HUES64 (cell line): Measurements from ENCODE around the gene DCDC1.

Experiments
- H3K27ac ChIP-seq: 2 replicates; pipeline ENCODE4 v1.7.0; 2013; ENCODE audit warnings: low read depth, low read length, inconsistent platforms
- H3K27me3 ChIP-seq: 2 replicates; pipeline ENCODE4 v1.6.1; 2013; ENCODE audit warnings: mild to moderate bottlenecking, low read length; ENCODE audit not compliant: insufficient read depth
- H3K36me3 ChIP-seq: 2 replicates; pipeline ENCODE4 v1.6.1; 2013; ENCODE audit warnings: mild to moderate bottlenecking, low read length; ENCODE audit not compliant: insufficient read depth
- H3K4me1 ChIP-seq: 2 replicates; pipeline ENCODE4 v1.6.1; 2013; ENCODE audit warnings: mild to moderate bottlenecking, low read length, moderate library complexity; ENCODE audit not compliant: insufficient read depth
- H3K4me3 ChIP-seq: 2 replicates; pipeline ENCODE4 v1.5.1; 2013; ENCODE audit warnings: mild to moderate bottlenecking, low read length, moderate library complexity
- H3K9ac ChIP-seq: 2 replicates; pipeline ENCODE4 v1.6.1; 2013; ENCODE audit warnings: mild to moderate bottlenecking, low read depth, low read length
- H3K9me3 ChIP-seq: 2 replicates; pipeline ENCODE4 v1.6.1; 2013; ENCODE audit warnings: low read depth, low read length; ENCODE audit not compliant: insufficient read depth
- WGBS: fragments of 150-250, 120-280 bp; methylation state at CpG from one replicate; pipeline ENCODE4 v1.1.7; 2013; ENCODE audit warnings: missing lambda C conversion rate; 5-methylcytosine and 5-hydroxymethylcytosine counted together

Gene DCDC1

GRCh38 chr11:31132531-31133421 is 236.8 kb downstream of the DCDC1 start:
- 94% methylated on average over 6 of the region's 6 CpGs for WGBS

DNA sequence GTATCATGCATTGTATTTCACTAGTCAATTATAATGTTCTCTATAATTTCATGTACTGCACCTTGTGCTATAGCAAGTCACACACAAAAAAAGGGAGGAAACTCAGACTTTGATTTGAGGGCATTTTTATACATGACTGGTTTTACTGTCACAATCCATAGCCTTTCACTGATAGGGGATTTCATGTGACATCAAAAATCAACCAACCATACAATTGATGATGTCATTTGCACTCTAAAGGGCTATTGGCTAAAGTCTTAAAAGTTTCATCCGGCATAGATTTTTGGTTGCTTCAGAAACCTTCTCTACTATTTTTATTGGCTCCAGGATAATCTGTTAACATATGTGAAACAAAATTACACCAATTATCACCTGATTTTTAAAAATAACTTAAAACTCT is 237.8 kb downstream of the DCDC1 start:
- WGBS: 100% methylated on average over 1 of the region's 1 CpG
- Histone ChIP-seq H3K9ac (no peak overlapping the region), H3K4me3 (no peak overlapping the region), H3K27ac (no peak overlapping the region), H3K27me3 (no peaks in the 10 kb centered on the region), H3K4me1 (no peaks in the 10 kb centered on the region), H3K9me3 (no peaks in the 10 kb centered on the region), H3K36me3 (no peaks in the 10 kb centered on the region)

More at GRCh38 chr11:31132531-31133421, 236.8 kb downstream of the DCDC1 start:
- Histone ChIP-seq H3K36me3 (no peaks in the 10 kb centered on the region), H3K9ac (no peak overlapping the region), H3K27ac (no peak overlapping the region), H3K27me3 (no peaks in the 10 kb centered on the region), H3K4me3 (no peak overlapping the region), H3K9me3 (no peaks in the 10 kb centered on the region), H3K4me1 (no peaks in the 10 kb centered on the region)

DNA sequence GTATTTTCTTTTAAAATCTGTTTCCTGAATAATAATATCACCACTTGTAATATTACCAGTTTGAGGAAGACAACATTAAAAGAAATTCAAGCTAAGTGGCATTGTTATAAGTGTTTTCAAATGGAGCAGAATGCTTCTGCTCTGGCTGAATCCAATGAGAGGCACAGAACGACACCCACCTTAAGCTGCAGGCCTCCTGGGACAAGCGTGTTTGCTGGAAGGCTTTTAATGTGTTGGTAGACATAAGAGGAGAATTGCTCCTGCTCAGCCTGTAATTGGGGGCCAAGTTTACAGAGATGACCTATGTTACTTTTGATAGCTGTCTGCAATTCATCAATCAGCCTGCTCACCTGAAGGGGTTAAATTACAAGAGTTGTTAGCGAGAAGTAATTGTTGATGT is 242.2 kb downstream of the DCDC1 start:
- 78% methylated on average over 3 of the region's 3 CpGs for WGBS

GRCh38 chr11:31120428-31120827 is 249.1 kb downstream of the DCDC1 start:
- Histone ChIP-seq H3K9me3 (peaks cover 9% of the 10 kb centered on the region; the same call in 1 of the 2 replicates), H3K4me3 (no peak overlapping the region), H3K9ac (no peak overlapping the region), H3K27ac (no peak overlapping the region), H3K36me3 (no peaks in the 10 kb centered on the region), H3K4me1 (peaks cover 27% of the 10 kb centered on the region), H3K27me3 (no peaks in the 10 kb centered on the region)
- WGBS: 85% methylated on average over 1 of the region's 1 CpG

More for the DNA sequence above, 242.2 kb downstream of the DCDC1 start:
- Histone ChIP-seq H3K27me3 (no peaks in the 10 kb centered on the region), H3K4me3 (no peak overlapping the region), H3K4me1 (peaks cover 12% of the 10 kb centered on the region; the same call in 1 of the 2 replicates), H3K27ac (no peak overlapping the region), H3K36me3 (no peaks in the 10 kb centered on the region), H3K9ac (no peak overlapping the region), H3K9me3 (peaks cover 10% of the 10 kb centered on the region; the same call in 1 of the 2 replicates)

GRCh38 chr11:31118566-31118965 is 251.0 kb downstream of the DCDC1 start:
- Histone ChIP-seq H3K9me3 (no peaks in the 10 kb centered on the region), H3K36me3 (no peaks in the 10 kb centered on the region), H3K27me3 (no peaks in the 10 kb centered on the region), H3K4me3 (no peak overlapping the region), H3K4me1 (peaks cover 22% of the 10 kb centered on the region), H3K9ac (no peak overlapping the region), H3K27ac (no peak overlapping the region)
- 92% methylated on average over 6 of the region's 6 CpGs for WGBS

GRCh38 chr11:31117038-31117437 is 252.5 kb downstream of the DCDC1 start:
- H3K27me3 ChIP-seq: no peaks in the 10 kb centered on the region
- H3K9ac ChIP-seq: no peak overlapping the region
- no peaks in the 10 kb centered on the region for H3K36me3 ChIP-seq
- WGBS: 83% methylated on average over 2 of the region's 2 CpGs
- no peaks in the 10 kb centered on the region for H3K9me3 ChIP-seq
- H3K27ac ChIP-seq: no peak overlapping the region
- H3K4me1 ChIP-seq: peaks cover 15% of the 10 kb centered on the region; the same call in 1 of the 2 replicates
- no peak overlapping the region for H3K4me3 ChIP-seq

- no peak overlapping the region for H3K27ac ChIP-seq
- H3K27me3 ChIP-seq: no peaks in the 10 kb centered on the region
- 84% methylated on average over 2 of the region's 2 CpGs for WGBS
- H3K9ac ChIP-seq: no peak overlapping the region
- no peak overlapping the region for H3K4me3 ChIP-seq
- no peaks in the 10 kb centered on the region for H3K36me3 ChIP-seq
- H3K9me3 ChIP-seq: no peaks in the 10 kb centered on the region
- H3K4me1 ChIP-seq: peaks cover 10% of the 10 kb centered on the region; the same call in 1 of the 2 replicates
Measured at GRCh38 chr11:31114442-31114841, 255.1 kb downstream of the DCDC1 start.

- H3K4me1 ChIP-seq: peaks cover 4% of the 10 kb centered on the region
- H3K36me3 ChIP-seq: no peaks in the 10 kb centered on the region
- no peak overlapping the region for H3K27ac ChIP-seq
- H3K27me3 ChIP-seq: no peaks in the 10 kb centered on the region
- no peak overlapping the region for H3K9ac ChIP-seq
- H3K9me3 ChIP-seq: no peaks in the 10 kb centered on the region
- no peak overlapping the region for H3K4me3 ChIP-seq
- 87% methylated on average over 4 of the region's 4 CpGs for WGBS
Measured at GRCh38 chr11:31110830-31111229, 258.7 kb downstream of the DCDC1 start.

GRCh38 chr11:31109446-31109845 is 260.1 kb downstream of the DCDC1 start:
- no peak overlapping the region for H3K4me3 ChIP-seq
- peaks cover 4% of the 10 kb centered on the region for H3K4me1 ChIP-seq
- H3K36me3 ChIP-seq: no peaks in the 10 kb centered on the region
- no peaks in the 10 kb centered on the region for H3K9me3 ChIP-seq
- 89% methylated on average over 3 of the region's 3 CpGs for WGBS
- H3K27me3 ChIP-seq: no peaks in the 10 kb centered on the region
- H3K9ac ChIP-seq: no peak overlapping the region
- no peak overlapping the region for H3K27ac ChIP-seq

GRCh38 chr11:31107649-31108048 is 261.9 kb downstream of the DCDC1 start:
- H3K9me3 ChIP-seq: no peaks in the 10 kb centered on the region
- H3K36me3 ChIP-seq: no peaks in the 10 kb centered on the region
- no peak overlapping the region for H3K27ac ChIP-seq
- 62% methylated on average over 2 of the region's 2 CpGs for WGBS
- no peak overlapping the region for H3K4me3 ChIP-seq
- no peak overlapping the region for H3K9ac ChIP-seq
- no peaks in the 10 kb centered on the region for H3K27me3 ChIP-seq
- H3K4me1 ChIP-seq: peaks cover 4% of the 10 kb centered on the region

DNA sequence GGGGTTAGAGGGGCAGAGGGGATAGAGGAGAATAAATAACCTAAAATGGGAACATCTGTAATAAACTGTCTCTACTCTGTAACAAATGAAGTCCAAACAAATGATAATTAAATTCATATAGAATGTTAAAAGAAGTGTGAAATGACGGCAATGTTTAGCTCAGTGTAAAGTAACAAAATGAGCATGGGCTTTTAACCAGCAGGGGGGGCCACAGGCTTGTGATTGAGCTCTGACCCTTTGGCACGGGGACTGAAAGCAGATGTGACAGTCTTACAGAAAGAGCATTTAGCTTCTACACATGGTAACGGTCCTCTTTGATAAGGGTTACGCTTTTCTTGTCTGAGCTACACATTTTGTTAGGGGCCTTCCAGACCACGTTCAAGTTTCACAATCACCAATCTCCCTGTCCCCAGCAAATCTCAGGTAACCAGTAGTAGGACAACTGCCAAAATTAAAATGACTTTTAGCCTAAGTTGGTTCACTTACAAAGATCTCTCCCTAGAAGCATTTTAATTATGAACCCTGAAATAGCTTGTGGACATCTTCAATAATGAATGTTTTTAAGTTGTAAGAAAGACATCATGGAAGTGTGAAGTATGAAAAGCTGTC is 262.5 kb downstream of the DCDC1 start:
- Histone ChIP-seq H3K4me1 (peaks cover 4% of the 10 kb centered on the region), H3K27me3 (no peaks in the 10 kb centered on the region), H3K27ac (no peak overlapping the region), H3K36me3 (no peaks in the 10 kb centered on the region), H3K9me3 (no peaks in the 10 kb centered on the region), H3K9ac (no peak overlapping the region), H3K4me3 (no peak overlapping the region)
- WGBS: 19% methylated on average over 5 of the region's 5 CpGs
